Aortic smooth muscle cell (primary cell): ENCODE results near the gene C9orf153. TPM values are rescaled to one million over a fixed set of nuclear protein-coding genes. Genes with fewer than 3 reads are reported as not detected.

Experiments
- total RNA-seq: library from RNA; depleted of rRNA; stranded (reverse); fragments of >200 nt; gene quantifications from 2 replicates; pipeline ENCODE4 v1.2.3, GENCODE V29; 2014

The C9orf153 gene
- 0.25 and 0.26 TPM in 2 replicates for total RNA-seq

DNA sequence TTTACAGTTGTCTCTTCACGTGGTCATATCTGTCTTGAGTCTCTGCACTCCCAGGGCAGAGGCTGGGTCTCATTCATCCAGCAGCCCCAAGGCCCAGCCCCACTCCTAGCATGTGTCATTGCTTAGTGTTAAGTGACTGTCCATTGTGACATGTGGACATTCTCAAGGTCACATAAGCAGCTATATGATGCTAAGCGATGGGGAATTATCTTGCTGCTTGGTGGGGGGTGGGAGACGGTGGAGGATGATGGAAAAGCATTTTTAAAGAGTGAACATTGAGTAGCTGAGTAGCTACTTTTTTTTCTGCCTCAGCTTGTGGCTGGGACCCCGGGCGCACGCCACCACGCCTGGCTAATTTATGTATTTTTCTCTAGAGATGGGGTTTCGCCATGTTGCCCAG is at the start of gene C9orf153:
Gene C9orf153 (minus strand): TSS at position 101 of the 400 bp plus-strand sequence. CDS start 30,054 bp downstream, outside the sequence.

DNA sequence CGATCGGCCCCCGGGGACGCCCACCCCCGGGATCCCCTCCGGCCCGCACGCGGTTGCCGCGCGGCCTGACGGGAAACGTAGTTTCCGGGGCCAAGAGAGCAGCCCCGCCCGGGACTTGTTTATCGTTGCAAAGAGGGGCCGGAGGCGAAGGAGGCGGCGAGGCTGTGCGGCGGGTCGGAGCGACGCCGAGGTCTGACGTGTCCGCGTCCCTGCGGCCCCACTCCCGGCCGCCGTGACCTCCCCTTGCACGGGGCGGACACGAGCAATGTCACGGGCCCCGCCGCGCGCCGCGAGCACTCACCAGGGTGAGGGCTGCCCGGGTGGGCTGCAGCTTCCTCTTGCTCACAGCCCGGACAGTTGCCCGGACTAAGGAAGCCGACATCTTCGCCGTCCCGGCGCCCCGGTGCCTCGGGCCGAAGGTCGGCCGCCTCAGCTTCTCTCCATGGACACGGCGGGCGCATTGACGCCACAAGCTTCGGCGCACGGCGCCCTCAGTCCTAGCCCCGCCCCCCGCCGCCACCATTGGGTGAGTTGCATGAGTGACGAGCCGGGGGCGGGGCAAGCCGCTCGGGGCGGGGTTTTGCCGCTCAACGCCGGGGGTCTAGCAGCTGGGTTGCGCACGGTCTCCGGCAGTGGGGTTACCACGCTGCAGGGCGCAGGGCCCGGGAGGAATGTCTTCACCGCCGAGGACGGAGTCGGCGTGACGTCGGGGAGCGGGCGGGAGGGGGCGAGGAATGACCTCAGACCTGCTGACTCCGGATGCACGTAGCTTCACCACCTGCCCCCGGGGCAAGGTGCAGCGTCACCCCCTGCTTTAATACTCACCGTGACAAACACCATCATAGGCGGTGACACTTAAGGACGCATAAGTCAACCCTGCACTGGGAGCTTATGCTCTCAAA is 22.9 kb upstream of the C9orf153 start, which contains the start of gene ISCA1:
Gene ISCA1 (minus strand): TSS at position 462 of the 902 bp plus-strand sequence. CDS start 80 bp downstream, at position 382.

Other genes starting within 250 kb of the C9orf153 start
- 27.0 and 30.5 TPM in 2 replicates for gene GOLM1, start 160.1 kb downstream of the C9orf153 start, total RNA-seq
- gene ISCA1, start 22.9 kb upstream of the C9orf153 start, total RNA-seq, result 23.3 and 25.8 TPM in 2 replicates
- 49.1 and 56.8 TPM in 2 replicates for gene TUT7, start 94.8 kb upstream of the C9orf153 start, total RNA-seq